ENCODE data around the gene TEPSIN. TPM values are rescaled to one million over a fixed set of nuclear protein-coding genes. Genes with fewer than 3 reads are reported as not detected.

Gene TEPSIN
- total and polyA plus RNA-seq, 7 donors = 6.9 to 42.8 (median 23.5) TPM

DNA sequence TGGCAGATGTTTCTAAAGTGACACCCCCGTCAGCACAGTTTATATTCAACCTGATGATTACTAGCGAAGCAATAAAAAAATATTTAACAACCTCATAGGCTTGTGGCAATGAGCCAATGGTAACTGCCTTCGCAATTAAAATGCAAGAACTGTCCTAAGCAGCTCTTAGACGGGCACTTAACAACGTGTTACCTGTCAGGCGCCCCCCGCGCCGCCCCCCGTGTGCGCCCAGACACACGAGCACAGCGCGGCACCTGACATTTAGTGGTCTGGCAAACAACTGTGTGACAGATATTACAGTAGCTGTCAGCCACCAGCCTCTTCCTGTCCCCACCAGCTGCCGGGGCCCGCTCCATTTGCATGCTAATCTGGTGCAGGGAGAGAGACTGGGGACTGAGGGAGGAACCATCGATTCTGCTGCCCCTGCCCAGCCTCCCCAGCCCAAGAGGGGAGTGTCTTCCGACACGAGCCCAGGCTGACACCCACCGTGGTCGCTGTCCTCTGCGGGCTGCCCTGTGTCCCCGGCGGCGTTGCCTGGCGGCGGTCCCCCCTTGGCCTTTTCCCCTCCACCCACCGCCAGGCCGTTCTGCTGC is 12.9 kb upstream of the TEPSIN start:
- H3K4me3 ChIP-seq = no peak overlapping the region
- peaks cover 0 to 35% (median 0%) of the 10 kb centered on the region in 4 donors for H3K36me3 ChIP-seq
- intact Hi-C loops (cut with DNase I) = no loop called here
- WGBS, 2 donors = 19 to 62% methylated on average over 29 of the region's 29 CpGs
- no peaks in the 10 kb centered on the region for H3K9me3 ChIP-seq
- no peak for DNase-seq
- H3K27me3 ChIP-seq = no peaks in the 10 kb centered on the region
- no peak for TF ChIP-seq POLR2A (IDR thresholded peaks at IDR 0.05)
- no peak for TF ChIP-seq POLR2AphosphoS5 (IDR thresholded peaks at IDR 0.05)
- TF ChIP-seq, protein P1, sequence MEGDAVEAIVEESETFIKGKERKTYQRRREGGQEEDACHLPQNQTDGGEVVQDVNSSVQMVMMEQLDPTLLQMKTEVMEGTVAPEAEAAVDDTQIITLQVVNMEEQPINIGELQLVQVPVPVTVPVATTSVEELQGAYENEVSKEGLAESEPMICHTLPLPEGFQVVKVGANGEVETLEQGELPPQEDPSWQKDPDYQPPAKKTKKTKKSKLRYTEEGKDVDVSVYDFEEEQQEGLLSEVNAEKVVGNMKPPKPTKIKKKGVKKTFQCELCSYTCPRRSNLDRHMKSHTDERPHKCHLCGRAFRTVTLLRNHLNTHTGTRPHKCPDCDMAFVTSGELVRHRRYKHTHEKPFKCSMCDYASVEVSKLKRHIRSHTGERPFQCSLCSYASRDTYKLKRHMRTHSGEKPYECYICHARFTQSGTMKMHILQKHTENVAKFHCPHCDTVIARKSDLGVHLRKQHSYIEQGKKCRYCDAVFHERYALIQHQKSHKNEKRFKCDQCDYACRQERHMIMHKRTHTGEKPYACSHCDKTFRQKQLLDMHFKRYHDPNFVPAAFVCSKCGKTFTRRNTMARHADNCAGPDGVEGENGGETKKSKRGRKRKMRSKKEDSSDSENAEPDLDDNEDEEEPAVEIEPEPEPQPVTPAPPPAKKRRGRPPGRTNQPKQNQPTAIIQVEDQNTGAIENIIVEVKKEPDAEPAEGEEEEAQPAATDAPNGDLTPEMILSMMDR (IDR thresholded peaks at IDR 0.05) = no peak
- no peak for TF ChIP-seq EP300 (IDR thresholded peaks at IDR 0.05)
- no peak overlapping the region for H3K27ac ChIP-seq
- H3K4me1 ChIP-seq = peaks cover 0 to 19% (median 18%) of the 10 kb centered on the region in 4 donors

- TF ChIP-seq, protein P1 (IDR thresholded peaks at IDR 0.05) = no peak
- TF ChIP-seq POLR2AphosphoS5 (IDR thresholded peaks at IDR 0.05) = no peak
- no peak for TF ChIP-seq EP300 (IDR thresholded peaks at IDR 0.05)
- no peak for TF ChIP-seq POLR2A (IDR thresholded peaks at IDR 0.05)
- 17 to 63% methylated on average over 25 of the region's 25 CpGs for WGBS, 2 donors
- H3K27me3 ChIP-seq = no peaks in the 10 kb centered on the region
- DNase-seq = no peak
- no peak overlapping the region for H3K27ac ChIP-seq
- intact Hi-C loops (cut with DNase I) = no loop called here
- peaks cover 0 to 19% (median 18%) of the 10 kb centered on the region in 4 donors for H3K4me1 ChIP-seq
- H3K4me3 ChIP-seq = no peak overlapping the region
- H3K36me3 ChIP-seq = peaks cover 0 to 40% (median 0%) of the 10 kb centered on the region in 4 donors
- no peaks in the 10 kb centered on the region for H3K9me3 ChIP-seq
Measured at GRCh38 chr17:81251094-81251708, 12.3 kb upstream of the TEPSIN start.

DNA sequence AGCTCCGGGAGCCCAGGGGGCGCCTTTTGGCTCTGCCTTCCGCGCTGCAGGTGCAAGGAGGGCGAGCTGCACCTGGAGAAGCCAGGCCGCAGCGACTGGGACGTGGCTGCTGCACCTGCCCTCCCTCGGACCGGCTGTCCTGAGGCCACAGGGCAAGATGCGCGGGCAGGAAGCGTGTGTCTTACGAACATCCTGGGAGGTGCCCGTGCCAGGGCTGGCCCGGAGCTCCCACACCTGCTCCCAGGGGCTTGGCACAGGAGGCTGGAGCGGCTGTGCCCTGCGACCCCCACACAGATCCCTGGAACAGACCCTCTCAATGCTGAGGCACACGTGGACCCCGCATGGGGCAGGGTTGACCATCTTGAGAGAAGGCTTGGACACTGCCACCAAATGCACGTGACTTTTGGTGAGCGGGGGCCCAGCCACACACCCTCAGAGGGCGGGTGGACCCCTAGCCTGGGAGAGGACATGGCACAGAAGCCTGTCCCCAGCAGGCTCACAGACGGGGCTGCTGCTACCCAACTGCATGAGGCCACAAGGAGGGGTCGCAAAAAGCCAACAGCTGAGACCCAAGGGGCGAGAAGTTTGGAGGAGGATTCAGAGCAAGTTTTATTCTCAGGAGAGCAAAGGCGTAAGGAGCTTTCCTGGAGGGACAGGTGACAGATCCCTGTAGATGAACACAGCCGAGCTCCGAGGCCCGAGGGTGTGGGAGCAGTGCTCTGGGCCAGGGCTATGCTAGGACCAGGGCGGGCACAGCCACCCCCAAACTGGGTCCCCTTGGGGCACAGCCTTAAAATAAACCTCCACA is 11.6 kb upstream of the TEPSIN start:
- intact Hi-C loops (cut with DNase I) = no loop called here
- TF ChIP-seq POLR2AphosphoS5 (IDR thresholded peaks at IDR 0.05) = no peak
- TF ChIP-seq, protein P1 (IDR thresholded peaks at IDR 0.05) = no peak
- no peak for DNase-seq
- Histone ChIP-seq H3K4me3 (no peak overlapping the region), H3K27ac (no peak overlapping the region), H3K27me3 (no peaks in the 10 kb centered on the region), H3K4me1 (peaks cover 0 to 16% (median 13%) of the 10 kb centered on the region in 4 donors), H3K36me3 (peaks cover 0 to 42% (median 0%) of the 10 kb centered on the region in 4 donors), H3K9me3 (no peaks in the 10 kb centered on the region)
- WGBS, 2 donors = 28 to 74% methylated on average over 31 of the region's 31 CpGs

DNA sequence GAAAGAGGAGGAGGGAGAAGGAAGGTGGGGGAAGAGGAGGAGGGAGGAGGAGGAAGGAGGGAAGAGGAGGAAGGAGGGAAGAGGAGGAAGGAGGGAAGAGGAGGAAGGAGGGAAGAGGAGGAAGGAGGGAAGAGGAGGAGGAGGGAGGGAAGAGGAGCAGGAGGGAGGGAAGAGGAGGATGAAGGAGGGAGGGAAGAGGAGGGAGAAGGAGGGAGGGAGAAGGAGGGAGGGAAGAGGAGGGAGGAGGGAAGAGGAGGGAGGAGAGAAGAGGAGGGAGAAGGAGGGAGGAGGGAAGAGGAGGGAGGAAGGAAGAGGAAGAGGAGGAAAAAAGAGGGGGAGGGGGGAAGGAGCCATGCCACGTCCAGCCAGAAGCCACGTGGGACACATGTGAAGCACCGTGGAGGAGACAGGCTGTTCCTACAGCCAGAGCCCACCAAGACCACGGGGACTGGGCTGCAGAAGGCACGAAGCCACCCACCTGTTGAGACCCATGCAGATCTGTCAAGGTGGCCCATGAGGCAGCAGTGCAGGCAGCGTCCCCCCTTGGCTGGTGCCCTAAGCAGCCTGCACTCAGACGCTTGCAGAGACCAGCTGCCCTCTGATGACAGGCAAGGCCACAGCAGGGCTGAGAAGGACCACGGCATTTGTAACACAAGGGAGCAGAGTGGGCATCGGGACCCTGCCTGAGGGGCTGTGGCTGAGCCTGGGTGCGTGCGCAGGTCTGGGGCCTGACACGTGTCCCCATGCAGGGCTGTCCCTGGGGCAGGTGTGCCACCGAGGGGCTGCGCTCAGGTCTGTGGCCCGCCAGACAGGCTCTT is 10.6 kb upstream of the TEPSIN start:
- no peaks in the 10 kb centered on the region for H3K9me3 ChIP-seq
- no peak for DNase-seq
- intact Hi-C loops (cut with DNase I) = no loop called here
- H3K4me3 ChIP-seq = no peak overlapping the region
- H3K36me3 ChIP-seq = peaks cover 0 to 44% (median 0%) of the 10 kb centered on the region in 4 donors
- TF ChIP-seq POLR2A (IDR thresholded peaks at IDR 0.05) (no peak), POLR2AphosphoS5 (IDR thresholded peaks at IDR 0.05) (no peak), EP300 (IDR thresholded peaks at IDR 0.05) (no peak)
- TF ChIP-seq, protein P1 (IDR thresholded peaks at IDR 0.05) = no peak
- 91 to 94% methylated on average over 15 of the region's 15 CpGs for WGBS, 2 donors
- peaks cover 0 to 5% (median 2%) of the 10 kb centered on the region in 4 donors for H3K4me1 ChIP-seq
- H3K27ac ChIP-seq = no peak overlapping the region
- H3K27me3 ChIP-seq = no peaks in the 10 kb centered on the region
